ENCODE measurements around the gene NCBP2.
"Not testable (repeated sequence)": the region's sequence is repeated elsewhere in the genome, so short reads cannot be mapped to it uniquely, and the experiment has no call there.

Gene NCBP2

DNA sequence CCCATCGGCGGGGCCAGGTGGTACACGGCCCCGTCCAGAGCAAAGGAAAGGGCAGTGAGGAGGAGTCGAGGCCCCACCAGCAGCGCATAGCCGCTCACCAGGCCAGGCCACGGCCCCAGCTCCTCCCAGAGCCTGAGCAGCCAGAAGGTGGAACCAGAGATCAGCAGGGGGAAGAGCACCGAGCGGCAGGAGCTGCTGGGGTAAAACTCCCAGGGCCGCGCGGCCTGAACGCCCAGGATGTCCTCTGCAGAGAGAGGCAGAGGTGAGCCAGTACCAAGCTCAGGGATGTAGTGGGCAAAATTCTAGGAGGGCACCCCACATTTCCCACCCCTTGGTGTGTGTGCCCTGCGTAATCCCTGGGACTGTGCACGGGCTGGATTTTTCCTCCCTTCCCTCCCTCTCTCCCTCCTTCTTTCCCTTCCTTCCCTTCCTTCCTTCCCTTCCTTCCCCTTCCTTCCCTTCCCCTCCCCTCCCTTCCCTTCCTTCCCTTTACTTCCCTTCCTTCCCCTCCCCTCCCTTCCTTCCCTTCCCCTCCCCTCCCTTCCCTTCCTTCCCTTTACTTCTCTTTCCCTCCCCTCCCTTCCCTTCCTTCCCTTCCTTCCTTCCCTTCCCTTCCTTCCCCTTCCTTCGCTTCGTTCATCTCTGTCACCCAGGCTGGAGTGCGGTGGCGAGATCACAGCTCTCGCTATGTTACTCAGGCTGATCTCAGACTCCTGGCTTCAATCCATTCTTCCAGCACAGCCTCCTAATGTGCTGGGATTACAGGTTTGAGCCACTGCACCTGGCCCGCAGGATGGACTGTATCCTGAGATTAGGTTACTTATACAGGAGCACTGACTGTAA lies 6.3 kb upstream of the NCBP2 start:
- H3K4me3 ChIP-seq (replicated peaks; ENCODE audit: low read depth, low read length), result no peak overlapping the region
- DNase-seq (ENCODE audit: extremely low read depth, low read depth), result no peak
- TF ChIP-seq, protein P1, sequence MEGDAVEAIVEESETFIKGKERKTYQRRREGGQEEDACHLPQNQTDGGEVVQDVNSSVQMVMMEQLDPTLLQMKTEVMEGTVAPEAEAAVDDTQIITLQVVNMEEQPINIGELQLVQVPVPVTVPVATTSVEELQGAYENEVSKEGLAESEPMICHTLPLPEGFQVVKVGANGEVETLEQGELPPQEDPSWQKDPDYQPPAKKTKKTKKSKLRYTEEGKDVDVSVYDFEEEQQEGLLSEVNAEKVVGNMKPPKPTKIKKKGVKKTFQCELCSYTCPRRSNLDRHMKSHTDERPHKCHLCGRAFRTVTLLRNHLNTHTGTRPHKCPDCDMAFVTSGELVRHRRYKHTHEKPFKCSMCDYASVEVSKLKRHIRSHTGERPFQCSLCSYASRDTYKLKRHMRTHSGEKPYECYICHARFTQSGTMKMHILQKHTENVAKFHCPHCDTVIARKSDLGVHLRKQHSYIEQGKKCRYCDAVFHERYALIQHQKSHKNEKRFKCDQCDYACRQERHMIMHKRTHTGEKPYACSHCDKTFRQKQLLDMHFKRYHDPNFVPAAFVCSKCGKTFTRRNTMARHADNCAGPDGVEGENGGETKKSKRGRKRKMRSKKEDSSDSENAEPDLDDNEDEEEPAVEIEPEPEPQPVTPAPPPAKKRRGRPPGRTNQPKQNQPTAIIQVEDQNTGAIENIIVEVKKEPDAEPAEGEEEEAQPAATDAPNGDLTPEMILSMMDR (IDR thresholded peaks at IDR 0.05; ENCODE audit: low read depth, low read length, missing control alignments), result peak; percentile 23

DNA sequence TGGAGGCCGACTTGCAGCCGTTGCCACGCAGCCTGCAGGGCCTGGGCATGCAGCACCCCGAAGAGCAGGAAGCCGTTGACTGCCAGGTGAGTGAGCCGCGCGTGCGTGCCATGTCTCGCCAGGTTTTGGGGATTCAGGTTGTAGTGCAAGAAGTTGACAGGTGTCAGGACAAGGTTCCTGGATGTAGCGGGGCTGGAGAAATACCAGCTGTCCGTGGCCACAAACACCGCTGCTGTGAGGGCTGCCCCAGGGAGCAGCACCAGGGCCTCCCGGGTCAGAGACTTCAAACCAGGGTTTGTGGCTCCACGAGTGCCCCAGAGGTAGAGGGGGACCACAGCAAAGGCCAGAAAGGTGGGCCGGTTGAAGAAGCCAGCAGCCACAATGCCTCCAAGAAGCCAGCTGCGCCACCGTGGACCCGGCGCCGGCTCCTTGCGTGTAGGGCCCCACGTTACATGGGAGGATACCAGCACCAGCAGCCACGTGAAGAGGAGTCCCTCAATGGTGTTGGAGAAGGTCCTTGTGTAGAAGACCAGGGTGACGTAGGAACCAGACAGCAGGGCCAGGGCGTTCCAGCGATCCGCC lies 5.6 kb upstream of the NCBP2 start:
- no peak overlapping the region for H3K4me3 ChIP-seq (replicated peaks; ENCODE audit: low read depth, low read length)
- no peak for DNase-seq (ENCODE audit: extremely low read depth, low read depth)
- TF ChIP-seq, protein P1 (IDR thresholded peaks at IDR 0.05; ENCODE audit: low read depth, low read length, missing control alignments), result no peak

- no peak for DNase-seq (ENCODE audit: extremely low read depth, low read depth)
These were observed 5.0 kb upstream of the NCBP2 start for GRCh38 chr3:196947136-196947859.

DNA sequence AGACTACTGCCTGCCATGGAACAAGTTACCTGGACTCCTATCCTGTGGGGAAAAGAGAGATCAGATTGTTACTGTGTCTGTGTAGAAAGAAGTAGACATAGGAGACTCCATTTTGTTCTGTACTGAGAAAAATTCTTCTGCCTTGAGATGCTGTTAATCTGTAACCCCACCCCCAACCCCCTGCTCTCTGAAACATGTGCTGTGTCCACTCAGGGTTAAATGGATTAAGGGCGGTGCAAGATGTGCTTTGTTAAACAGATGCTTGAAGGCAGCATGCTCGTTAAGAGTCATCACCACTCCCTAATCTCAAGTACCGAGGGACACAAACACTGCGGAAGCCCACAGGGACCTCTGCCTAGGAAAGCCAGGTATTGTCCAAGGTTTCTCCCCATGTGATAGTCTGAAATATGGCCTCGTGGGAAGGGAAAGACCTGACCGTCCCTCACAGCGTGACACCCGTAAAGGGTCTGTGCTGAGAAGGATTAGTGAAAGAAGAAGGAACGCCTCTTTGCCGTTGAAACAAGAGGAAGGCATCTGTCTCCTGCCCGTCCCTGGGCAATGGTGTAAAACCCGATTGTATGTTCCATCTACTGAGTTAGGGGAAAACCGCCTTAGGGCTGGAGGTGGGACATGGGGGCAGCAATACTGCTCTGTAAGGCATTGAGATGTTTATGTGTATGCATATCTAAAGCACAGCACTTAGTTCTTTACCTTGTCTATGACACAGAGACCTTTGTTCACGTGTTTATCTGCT lies 1.9 kb upstream of the NCBP2 start:
- H3K4me3 ChIP-seq (replicated peaks; ENCODE audit: low read depth, low read length), result peak overlapping the region; percentile 100
- not testable (repeated sequence) for DNase-seq (ENCODE audit: extremely low read depth, low read depth)

More at GRCh38 chr3:196947136-196947859, 5.0 kb upstream of the NCBP2 start:
- TF ChIP-seq, protein P1 (IDR thresholded peaks at IDR 0.05; ENCODE audit: low read depth, low read length, missing control alignments), result peak; percentile 11
- no peak overlapping the region for H3K4me3 ChIP-seq (replicated peaks; ENCODE audit: low read depth, low read length)

DNA sequence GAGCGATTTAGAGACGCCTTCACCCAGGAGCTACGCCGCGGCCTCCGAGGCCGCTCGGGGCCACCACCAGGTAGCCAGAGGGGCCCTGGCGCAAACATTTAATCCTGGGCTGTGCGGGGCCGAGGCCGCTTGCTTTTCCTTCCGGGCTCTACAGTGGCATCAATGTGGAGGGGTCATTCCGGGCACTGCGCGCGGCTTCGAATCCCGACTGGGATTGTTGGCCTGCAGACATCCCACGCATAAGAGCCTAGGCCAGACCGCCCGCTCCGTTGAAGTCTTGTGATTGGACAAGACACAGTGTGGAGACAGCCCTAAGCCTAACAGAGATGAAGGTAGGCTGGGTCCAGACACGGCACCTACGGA lies 568 bp upstream of the NCBP2 start:
- TF ChIP-seq, protein P1 (IDR thresholded peaks at IDR 0.05; ENCODE audit: low read depth, low read length, missing control alignments), result no peak
- no peak for DNase-seq (ENCODE audit: extremely low read depth, low read depth)
- H3K4me3 ChIP-seq (replicated peaks; ENCODE audit: low read depth, low read length), result peak overlapping the region; percentile 100

DNA sequence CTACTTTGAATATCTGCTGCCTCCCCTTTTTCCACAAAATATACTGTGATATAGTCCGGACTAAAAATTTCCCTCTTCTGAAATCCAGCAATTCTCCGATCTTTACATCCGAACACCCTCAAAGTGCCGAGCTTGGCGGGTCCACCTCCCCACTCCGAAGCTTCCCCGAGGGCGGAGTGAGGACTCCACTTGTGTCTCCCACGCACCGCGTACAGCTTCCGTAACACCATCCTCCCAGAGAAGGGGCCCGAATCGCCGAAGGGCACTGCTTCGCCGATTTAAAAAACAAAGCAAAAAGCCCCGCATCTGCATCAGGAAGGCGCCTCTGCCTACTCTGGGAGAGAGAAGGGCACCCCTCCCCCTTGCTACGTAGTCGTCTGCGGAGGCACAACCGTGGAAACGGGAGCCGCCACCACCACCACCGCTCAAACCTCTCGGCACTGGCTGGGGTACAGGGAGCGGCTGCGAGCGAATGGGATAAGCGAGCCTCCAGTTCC lies 551 bp downstream of the NCBP2 start:
- DNase-seq (ENCODE audit: extremely low read depth, low read depth), result no peak
- H3K4me3 ChIP-seq (replicated peaks; ENCODE audit: low read depth, low read length), result peak overlapping the region; percentile 100
- TF ChIP-seq, protein P1 (IDR thresholded peaks at IDR 0.05; ENCODE audit: low read depth, low read length, missing control alignments), result no peak
